ENCODE measurements around the gene CD24.

DNA sequence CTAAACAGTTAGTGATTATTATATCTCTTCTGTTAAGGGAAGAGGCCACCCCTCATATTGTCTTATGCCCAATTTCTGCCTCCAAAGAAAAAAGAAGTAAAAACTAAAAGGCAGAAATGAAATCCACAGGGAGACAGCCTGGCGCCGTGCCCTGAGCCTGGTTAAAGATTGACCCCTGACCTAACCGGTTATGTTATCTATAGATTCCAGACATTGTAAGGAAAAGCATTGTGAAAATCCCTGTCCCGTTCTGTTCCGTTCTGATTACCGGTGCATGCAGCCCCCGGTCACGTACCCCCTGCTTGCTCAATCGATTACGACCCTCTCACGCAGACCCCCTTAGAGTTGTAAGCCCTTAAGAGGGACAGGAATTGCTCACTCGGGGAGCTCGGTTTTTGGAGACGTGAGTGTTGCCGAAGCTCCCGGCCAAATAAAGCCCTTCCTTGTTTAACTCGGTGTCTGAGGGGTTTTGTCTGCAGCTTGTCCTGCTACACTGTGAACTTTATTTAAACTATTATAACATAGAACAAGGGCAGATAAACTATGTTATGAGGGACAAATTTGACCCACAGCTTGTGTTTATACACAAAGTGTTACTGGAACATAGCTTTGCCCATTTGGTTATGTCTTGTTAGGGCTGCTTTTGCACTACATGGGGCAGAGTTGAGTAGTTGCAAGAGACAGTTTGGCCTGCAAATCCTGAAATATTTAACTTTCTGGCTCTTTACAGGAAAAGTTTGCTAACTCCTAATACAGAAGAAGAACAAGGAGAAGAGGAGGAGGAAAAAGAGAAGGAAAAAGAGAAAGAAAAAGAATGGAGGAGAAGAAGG is 49.6 kb downstream of the CD24 start:
- TF ChIP-seq CTCF (IDR thresholded peaks at IDR 0.05): no peak
- TF ChIP-seq POLR2A (IDR thresholded peaks at IDR 0.05): no peak
- no peak for TF ChIP-seq EP300 (IDR thresholded peaks at IDR 0.05)

Data from gastroesophageal sphincter (tissue), 3 donors.